ENCODE data around the gene CAPN5.
"Not testable (repeated sequence)": the region's sequence is repeated elsewhere in the genome, so short reads cannot be mapped to it uniquely, and the experiment has no call there.

Gene CAPN5

GRCh38 chr11:77093056-77093891, 26.5 kb downstream of the CAPN5 start:
- intact Hi-C loops (cut with DNase I) = no loop called here

DNA sequence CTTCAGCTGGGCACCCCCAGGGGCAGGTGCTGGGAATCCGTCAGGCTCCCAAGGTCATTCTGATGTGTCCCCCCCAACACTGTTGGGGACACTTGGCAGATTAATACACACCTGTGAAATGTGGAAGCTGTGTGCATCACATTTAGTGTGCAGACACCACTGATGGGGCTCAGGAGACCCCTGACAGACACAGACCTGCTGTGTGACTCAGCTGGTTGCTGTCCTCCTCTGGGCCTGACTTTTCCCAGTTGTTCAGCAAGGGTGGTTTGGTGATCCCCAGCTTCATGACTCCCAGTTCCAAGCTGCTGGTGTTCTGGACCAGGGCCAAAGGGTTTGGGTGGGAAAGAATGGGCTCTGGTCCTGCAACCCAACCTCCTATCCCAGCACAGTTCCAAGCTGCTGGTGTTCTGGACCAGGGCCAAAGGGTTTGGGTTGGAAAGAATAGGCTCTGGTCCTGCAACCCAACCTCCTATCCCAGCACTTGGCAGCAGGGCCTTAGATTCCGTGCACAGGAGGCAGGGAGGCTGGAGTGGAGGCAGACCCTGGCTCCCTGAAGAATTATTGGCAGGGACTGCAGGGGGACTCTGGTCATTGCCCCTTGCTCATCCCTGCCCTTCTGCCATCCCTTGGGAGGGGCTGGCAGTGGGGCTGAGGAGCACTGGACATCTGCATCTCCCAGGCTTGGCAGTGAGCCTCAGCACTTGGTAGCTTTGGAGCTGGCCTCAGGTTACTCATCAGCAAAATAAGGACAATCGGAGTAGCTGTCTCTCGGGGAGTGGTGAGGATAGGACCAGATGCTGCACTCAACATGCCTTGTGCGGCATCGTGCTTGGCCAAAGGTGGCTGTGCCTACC, 27.4 kb downstream of the CAPN5 start:
- DNase-seq = peak in 4 of 10 donors; percentile 15 to 74 (median 55)
- intact Hi-C loops (cut with DNase I) = no loop called here

More at GRCh38 chr11:77093056-77093891, 26.5 kb downstream of the CAPN5 start:
- DNase-seq = peak in 4 of 10 donors; percentile 13 to 85 (median 69)

- intact Hi-C loops (cut with DNase I) = no loop called here
- peak in 4 of 10 donors; percentile 2 to 80 (median 38) for DNase-seq
Observed at GRCh38 chr11:77094841-77095365, 28.1 kb downstream of the CAPN5 start.

DNA sequence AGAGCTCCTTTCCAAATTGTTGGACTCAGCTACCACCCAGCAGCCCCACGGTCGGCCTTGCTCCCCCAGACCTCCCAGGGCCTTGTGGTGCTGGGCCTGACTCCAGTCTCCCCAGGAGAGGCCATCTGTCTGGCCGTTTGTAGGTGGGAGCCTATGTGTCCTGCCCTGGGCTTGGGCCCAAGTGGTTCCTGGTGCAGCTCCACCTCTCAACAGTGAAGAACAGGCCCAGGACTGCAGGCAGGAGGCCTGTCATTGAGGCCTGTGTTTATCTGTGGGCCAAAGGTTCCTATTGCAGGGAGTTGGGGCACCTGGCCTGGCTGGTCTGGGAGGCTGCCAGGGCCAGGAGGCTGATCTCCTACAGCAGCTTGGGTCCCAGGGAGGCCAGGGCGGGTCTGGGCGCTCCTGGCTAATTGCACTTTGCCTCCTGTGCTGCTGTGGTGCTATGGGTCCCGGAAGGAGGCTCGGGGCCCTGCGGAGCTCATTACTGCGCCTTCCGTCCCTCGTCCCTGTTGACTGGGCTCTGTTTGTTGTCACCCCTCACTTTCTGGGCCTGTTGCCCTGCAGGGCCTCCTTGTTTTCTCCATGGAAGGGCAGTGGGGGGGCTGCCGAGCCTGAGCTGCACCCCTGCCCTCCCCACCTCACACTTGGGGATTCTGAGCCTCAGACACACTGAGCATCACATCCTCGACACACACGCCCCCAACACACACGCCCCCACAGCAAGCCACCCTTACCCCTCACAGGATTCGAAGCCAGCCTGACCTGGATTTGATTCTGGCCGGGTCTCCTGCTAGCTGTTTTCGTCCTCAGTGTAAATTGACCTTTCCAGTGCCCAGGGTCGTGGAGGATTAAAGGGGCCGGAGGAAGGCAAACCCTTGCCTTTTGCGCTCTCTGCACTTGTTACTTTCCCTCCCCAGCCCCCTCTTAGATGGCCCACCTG, 29.1 kb downstream of the CAPN5 start:
- peak in 4 of 10 donors; percentile 10 to 78 (median 64) for DNase-seq
- intact Hi-C loops (cut with DNase I) = no loop called here

GRCh38 chr11:77096591-77097019, 29.8 kb downstream of the CAPN5 start:
- intact Hi-C loops (cut with DNase I) = no loop called here
- peak in 4 of 10 donors; percentile 10 to 59 (median 38) for DNase-seq

- intact Hi-C loops (cut with DNase I); DNase-seq: not testable (repeated sequence)
Observed at GRCh38 chr11:77097180-77097579, 30.4 kb downstream of the CAPN5 start.

GRCh38 chr11:77100166-77101042, 33.6 kb downstream of the CAPN5 start:
- DNase-seq = peak in 5 of 10 donors; percentile 0 to 69 (median 44)

GRCh38 chr11:77101043-77101537, 34.3 kb downstream of the CAPN5 start:
- peak in 1 of 10 donors; percentile 11 for DNase-seq
- intact Hi-C loops (cut with DNase I) = no loop called here

More at GRCh38 chr11:77100166-77101042, 33.6 kb downstream of the CAPN5 start:
- intact Hi-C loops (cut with DNase I) = no loop called here

- intact Hi-C loops (cut with DNase I) = no loop called here
- peak in 3 of 10 donors; percentile 49 to 82 (median 77) for DNase-seq
Observed at GRCh38 chr11:77102246-77103210, 35.8 kb downstream of the CAPN5 start, which contains the start of gene OMP. TSS of gene OMP (plus strand) at chr11:77102840. CDS start at chr11:77102840, 0 bp downstream.

- DNase-seq = peak in 1 of 10 donors; percentile 43
- intact Hi-C loops (cut with DNase I) = no loop called here
Observed at GRCh38 chr11:77103319-77103718, 36.5 kb downstream of the CAPN5 start.

DNA sequence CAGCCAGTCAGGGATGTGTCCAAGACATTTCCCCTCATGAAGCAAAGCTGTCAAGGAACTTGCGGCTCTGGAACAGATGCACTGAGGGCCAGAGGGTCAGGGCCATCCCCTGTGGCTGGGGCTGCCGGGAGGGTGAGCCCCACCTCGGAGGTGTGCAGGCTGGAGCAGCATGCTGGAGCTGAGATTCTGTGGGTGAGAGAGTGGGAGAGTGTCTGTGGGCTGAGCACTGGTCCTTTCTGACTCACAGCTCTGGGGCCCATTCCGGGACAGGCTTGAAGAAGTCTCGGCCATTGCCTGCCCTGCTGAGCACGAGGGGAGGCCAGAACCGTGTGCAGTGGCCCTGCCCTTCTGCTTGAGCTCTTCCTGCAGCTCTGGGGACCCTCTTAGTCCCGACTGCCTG, 38.0 kb downstream of the CAPN5 start:
- intact Hi-C loops (cut with DNase I) = no loop called here
- no peak for DNase-seq

DNA sequence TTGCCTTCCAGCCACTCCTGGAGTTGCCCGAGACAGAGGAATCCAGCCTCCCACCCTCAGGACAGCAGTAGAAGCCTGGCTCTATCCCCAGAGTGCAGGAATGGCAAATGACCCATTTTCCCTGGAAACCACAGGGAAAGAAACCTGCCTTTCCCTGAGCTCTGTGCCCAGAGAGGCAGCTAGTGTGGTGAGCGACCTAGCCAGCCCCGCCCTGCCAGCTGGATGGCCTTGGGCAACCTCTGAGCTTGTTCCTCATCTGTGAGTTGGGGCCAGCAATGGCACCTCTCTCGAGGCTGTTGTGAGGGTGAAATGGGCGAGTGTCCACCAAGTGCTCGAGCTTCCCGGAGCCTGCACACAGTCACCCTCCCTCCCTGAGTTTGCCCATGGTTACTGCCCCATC, 39.5 kb downstream of the CAPN5 start:
- DNase-seq = peak in 3 of 10 donors; percentile 21 to 37 (median 32)

DNA sequence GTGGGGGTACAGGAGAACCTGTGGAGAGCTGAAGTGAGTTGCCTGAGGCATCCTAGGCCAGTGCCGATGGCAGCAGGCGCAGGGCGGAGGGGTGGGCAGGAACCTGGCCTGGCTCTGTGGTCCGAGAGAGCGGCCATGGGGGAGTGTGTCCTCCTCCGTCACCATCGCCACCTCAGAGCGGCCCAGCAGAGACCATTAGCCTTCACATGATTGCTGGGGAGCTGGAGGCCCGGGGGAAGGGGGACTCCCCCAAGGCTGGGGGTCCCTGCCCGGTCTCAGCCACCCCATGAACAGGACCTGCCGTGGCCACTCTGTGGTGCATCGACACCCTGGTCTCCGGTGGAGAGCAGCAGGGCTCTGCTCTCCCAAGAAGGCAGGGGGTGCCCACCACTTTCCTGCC, 40.0 kb downstream of the CAPN5 start:
- DNase-seq = no peak
- intact Hi-C loops (cut with DNase I) = no loop called here

More for the DNA sequence above, 39.5 kb downstream of the CAPN5 start:
- intact Hi-C loops (cut with DNase I) = no loop called here

GRCh38 chr11:77107950-77108349, 41.2 kb downstream of the CAPN5 start:
- intact Hi-C loops (cut with DNase I) = no loop called here
- peak in 1 of 10 donors; percentile 36 for DNase-seq

DNA sequence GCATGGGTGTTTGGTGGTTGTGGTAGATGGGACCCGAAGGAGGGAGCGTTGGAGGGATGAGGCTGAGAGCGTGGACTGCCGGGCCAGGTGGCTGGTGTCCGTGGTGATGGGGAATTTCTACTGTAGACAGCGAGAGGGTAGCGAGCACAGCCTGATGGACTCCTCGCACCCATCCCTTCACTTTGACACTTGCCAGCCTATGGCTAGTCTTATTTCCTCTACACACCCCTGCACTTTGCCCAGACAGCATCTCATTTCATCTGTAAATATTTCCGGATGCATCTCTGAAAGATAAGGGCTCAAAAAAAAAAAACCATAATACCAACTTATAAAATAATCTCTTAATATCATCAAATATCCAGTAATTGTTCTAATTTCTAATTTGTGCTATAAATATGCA, 41.7 kb downstream of the CAPN5 start:
- no peak for DNase-seq
- intact Hi-C loops (cut with DNase I) = no loop called here

- intact Hi-C loops (cut with DNase I) = no loop called here
Observed at GRCh38 chr11:77109236-77110019, 42.7 kb downstream of the CAPN5 start.

More at GRCh38 chr11:77109236-77110019, 42.7 kb downstream of the CAPN5 start:
- peak in 2 of 10 donors; percentile 25 to 83 for DNase-seq

Measured in posterior cingulate gyrus (tissue), 11 donors.